A549 (cell line): ENCODE results near the gene SETBP1. TPM values are rescaled to one million over a fixed set of nuclear protein-coding genes. Genes with fewer than 3 reads are reported as not detected.

Experiments
- ATAC-seq, 2 experiments: fragments of 200-7000 bp in 1 of 2; fragments of >200 bp in 1 of 2; cut with Nextera tagmentation in 1 of 2; cut with Tn5 transposase in 1 of 2; 3 replicates each; pipeline versions ENCODE4 v1.8.0 to v1.9.1; 2018 to 2020; ENCODE audit warnings: mild to moderate bottlenecking in 1 of 2, moderate library complexity in 1 of 2
- CTCF ChIA-PET: fragments of 300-600 bp; sonication (Branson Sonifier 250); formaldehyde crosslinking; extraction: SDS; loops from one replicate; lab custom pipeline; 2021; ENCODE audit warnings: antibody characterized with exemption, inconsistent platforms; lab: Yijun Ruan, JAX
- POLR2A ChIA-PET: fragments of 350-600 bp; formaldehyde crosslinking; extraction: SDS; loops from one replicate; lab custom pipeline; 2021; ENCODE audit warnings: antibody characterized with exemption, inconsistent platforms; lab: Yijun Ruan, JAX
- DNase-seq, 2 experiments: peaks; one replicate each; pipeline versions ENCODE4 v3.0.0 to v3.0.0-alpha.2; 2011 to 2016; ENCODE audit warnings: low read depth in 1 of 2, low spot score in 1 of 2
- FAIRE-seq: peaks from 2 replicates; lab custom pipeline; 2011; peaks lifted over from hg19 to GRCh38; lab: Jason Lieb, UNC
- H3K27ac ChIP-seq, 2 experiments: fragments of >200 bp; sonication (Bioruptor Twin); formaldehyde crosslinking; 3 replicates each; pipeline ENCODE4 v1.5.1; 2016 to 2017
- H3K4me1 ChIP-seq: fragments of >200 bp; sonication (Bioruptor Twin); formaldehyde crosslinking; 3 replicates; pipeline ENCODE4 v1.6.1; 2016
- H3K4me2 ChIP-seq: fragments of >200 bp; sonication (Bioruptor Twin); formaldehyde crosslinking; 3 replicates; pipeline ENCODE4 v1.6.1; 2016
- H3K4me3 ChIP-seq: fragments of >200 bp; sonication (Bioruptor Twin); formaldehyde crosslinking; 3 replicates; pipeline ENCODE4 v1.5.1; 2016
- H3K9me3 ChIP-seq: fragments of >200 bp; sonication (Bioruptor Twin); formaldehyde crosslinking; 3 replicates; pipeline ENCODE4 v1.6.1; 2016
- BCL3 ChIP-seq: fragments of >200 bp; sonication (Bioruptor Twin); formaldehyde crosslinking; IDR thresholded peaks from 3 replicates; pipeline ENCODE4 v1.6.1; 2016
- BHLHE40 ChIP-seq: IDR thresholded peaks from 2 replicates; pipeline ENCODE4 v1.6.1; 2012; ENCODE audit warnings: low read depth, low read length, inconsistent platforms
- CBX2 ChIP-seq: fragments of 200-600 bp; sonication (generic); IDR thresholded peaks from 2 replicates; pipeline ENCODE4 v1.6.1; 2016; ENCODE audit warnings: low read depth, mild to moderate bottlenecking, borderline replicate concordance
- CBX8 ChIP-seq: fragments of 200-600 bp; sonication (generic); IDR thresholded peaks from 2 replicates; pipeline ENCODE4 v1.6.1; 2016
- CEBPB ChIP-seq, 2 experiments: fragments of >200 bp in 1 of 2; sonication (Bioruptor Twin) in 1 of 2; formaldehyde crosslinking in 1 of 2; IDR thresholded peaks; 2 replicates each; pipeline ENCODE4 v1.6.1; 2012 to 2016
- CHD2 ChIP-seq: fragments of 150-350 bp; IDR thresholded peaks from 2 replicates; pipeline ENCODE4 v1.6.1; 2014; ENCODE audit warnings: low read length; ENCODE audit not compliant: partially characterized antibody
- CTCF ChIP-seq: fragments of >200 bp; sonication (Bioruptor Twin); formaldehyde crosslinking; IDR thresholded peaks from 3 replicates; pipeline ENCODE4 v1.5.1; 2016
- EHMT2 ChIP-seq: fragments of 200-600 bp; sonication (generic); IDR thresholded peaks from 2 replicates; pipeline ENCODE4 v1.6.1; 2016; ENCODE audit warnings: antibody characterized with exemption, low read depth, mild to moderate bottlenecking, moderate library complexity
- ESRRA ChIP-seq: fragments of 150-350 bp; IDR thresholded peaks from 2 replicates; pipeline ENCODE4 v1.6.1; 2014; ENCODE audit warnings: mild to moderate bottlenecking, low read length, borderline replicate concordance
- FOSB ChIP-seq: fragments of 250-450 bp; sonication (Bioruptor Pico); IDR thresholded peaks from 2 replicates; pipeline ENCODE4 v1.5.0; 2020; ENCODE audit warnings: mild to moderate bottlenecking, moderate library complexity
- HEYL ChIP-seq: fragments of 250-450 bp; sonication (Bioruptor Pico); IDR thresholded peaks from 2 replicates; pipeline ENCODE4 v1.8.0; 2021; ENCODE audit warnings: mild to moderate bottlenecking, moderate library complexity
- HOXB13 ChIP-seq: fragments of 250-450 bp; sonication (Bioruptor Pico); IDR thresholded peaks from 2 replicates; pipeline ENCODE4 v1.5.0; 2020; ENCODE audit warnings: low read depth, mild to moderate bottlenecking, moderate library complexity
- HOXB5 ChIP-seq: fragments of 250-450 bp; sonication (Bioruptor Pico); IDR thresholded peaks from 2 replicates; pipeline ENCODE4 v1.5.0; 2020; ENCODE audit warnings: mild to moderate bottlenecking, moderate library complexity
- KDM1A ChIP-seq: fragments of 200-600 bp; sonication (generic); IDR thresholded peaks from 2 replicates; pipeline ENCODE4 v1.6.1; 2016; ENCODE audit warnings: low read depth, mild to moderate bottlenecking
- MAX ChIP-seq: IDR thresholded peaks from 2 replicates; pipeline ENCODE4 v1.6.1; 2012
- NFE2L2 ChIP-seq: fragments of 150-350 bp; conservative IDR thresholded peaks from 2 replicates; pipeline ENCODE4 v1.6.1; 2014; ENCODE audit warnings: low read length
- NPAS2 ChIP-seq: fragments of 250-450 bp; sonication (Bioruptor Pico); IDR thresholded peaks from 2 replicates; pipeline ENCODE4 v1.8.0; 2022; ENCODE audit warnings: mild to moderate bottlenecking, moderate library complexity, borderline replicate concordance
- NR3C1 ChIP-seq: fragments of >200 bp; sonication (Bioruptor Twin); formaldehyde crosslinking; IDR thresholded peaks from 3 replicates; pipeline ENCODE4 v1.6.1; 2017
- POLR2AphosphoS2 ChIP-seq: conservative IDR thresholded peaks from 2 replicates; pipeline ENCODE4 v1.6.1; 2012; ENCODE audit warnings: low read length, improper control_type of control experiment, inconsistent platforms
- RAD21 ChIP-seq, 2 experiments: fragments of >200 bp in 1 of 2; sonication (Bioruptor Twin) in 1 of 2; formaldehyde crosslinking in 1 of 2; IDR thresholded peaks in 1 of 2; conservative IDR thresholded peaks in 1 of 2; 2 replicates in 1 of 2; 3 replicates in 1 of 2; pipeline ENCODE4 v1.6.1; 2012 to 2018; ENCODE audit warnings: inconsistent platforms in 1 of 2
- RFX5 ChIP-seq: fragments of 450-650 bp; IDR thresholded peaks from 2 replicates; pipeline ENCODE4 v1.7.1; 2014; ENCODE audit warnings: antibody characterized with exemption, mild to moderate bottlenecking, moderate library complexity
- TFCP2L1 ChIP-seq: fragments of 250-450 bp; sonication (Bioruptor Pico); IDR thresholded peaks from 2 replicates; pipeline ENCODE4 v1.5.0; 2021; ENCODE audit warnings: mild to moderate bottlenecking
- ZSCAN20 ChIP-seq: fragments of 250-450 bp; sonication (Bioruptor Pico); IDR thresholded peaks from 2 replicates; pipeline ENCODE4 v1.8.0; 2022; ENCODE audit warnings: mild to moderate bottlenecking, moderate library complexity
- WGBS: methylation state at CpG from one replicate; pipeline ENCODE4 v1.1.6; 2017; ENCODE audit errors: missing lambda C conversion rate; 5-methylcytosine and 5-hydroxymethylcytosine counted together
- polyA plus RNA-seq, 4 experiments: library from polyadenylated mRNA; depleted of rRNA in 3 of 4; stranded (reverse); fragments of >200 nt; fragmentation: RNase III in 1 of 4; extraction: RNeasy Plus Mini Kit Qiagen cat#74134 plus additional on column Dnase treatment in 1 of 4; gene quantifications; 2 replicates in 3 of 4; 3 replicates in 1 of 4; pipeline ENCODE4 v1.2.3, GENCODE V29; 2011 to 2017
- TF ChIP-seq, protein P1 (sequence below): fragments of >200 bp; sonication (Bioruptor Twin); formaldehyde crosslinking; IDR thresholded peaks from 2 replicates; pipeline ENCODE4 v1.6.1; 2016

Gene SETBP1
- polyA plus RNA-seq, 2 of the 4 experiments (the other 2 are of a cell fraction), result 0.50 to 1.9 TPM

GRCh38 chr18:44637210-44638033, 43.3 kb upstream of the SETBP1 start:
- no peak for TF ChIP-seq BCL3
- TF ChIP-seq CTCF, result no peak
- no peak for TF ChIP-seq ZSCAN20 (CRISPR knock-in tag)
- no peak for TF ChIP-seq FOSB
- no peak for TF ChIP-seq CBX2
- TF ChIP-seq CEBPB (IDR thresholded peaks at IDR 0.05), result no peak
- no peak for TF ChIP-seq POLR2AphosphoS2
- 5% methylated on average over 5 of the region's 5 CpGs for WGBS
- H3K4me3 ChIP-seq, result no peak overlapping the region
- peaks cover 21% of the 10 kb centered on the region for H3K4me1 ChIP-seq
- peak overlapping the region; percentile 70 for H3K4me2 ChIP-seq
- peak overlapping the region in 1 of 2 experiments; percentile 55; a peak in 2 of 6 replicates for H3K27ac ChIP-seq
- no peaks in the 10 kb centered on the region for H3K9me3 ChIP-seq
- ChIA-PET POLR2A (no interaction called here), CTCF (no interaction called here)
- ATAC-seq, result peak; percentile 45 to 74; a peak in 5 of 6 replicates
- DNase-seq, result peak; percentile 7 to 28
- FAIRE-seq, result no peak

DNA sequence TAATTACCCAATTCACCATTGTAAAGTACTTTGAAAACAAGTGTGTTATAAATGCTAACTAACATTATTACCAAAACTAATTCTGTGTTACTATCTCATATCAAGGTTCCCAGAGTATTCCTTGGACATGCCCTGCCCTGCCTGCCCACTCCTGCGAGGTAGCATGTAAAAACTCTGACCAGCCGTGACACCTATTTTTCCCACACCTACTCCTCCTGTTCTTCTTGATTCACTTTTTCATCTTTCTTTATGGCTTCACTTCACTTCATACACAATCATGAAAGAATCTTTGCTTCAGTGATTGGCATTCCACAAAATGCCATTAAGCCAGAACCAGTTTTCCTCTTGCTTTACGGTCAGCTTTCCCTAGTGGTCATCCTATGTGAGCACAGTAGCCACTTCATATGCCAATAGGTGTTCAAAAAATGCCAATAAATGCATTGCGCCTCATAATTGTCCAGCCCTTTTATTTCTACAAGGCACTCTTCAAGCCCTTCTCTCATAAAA, 42.6 kb upstream of the SETBP1 start:
- peak overlapping the region; percentile 30 to 50; a peak in 2 of 6 replicates for H3K27ac ChIP-seq
- 84% methylated on average over 4 of the region's 4 CpGs for WGBS
- ChIA-PET CTCF (no interaction called here), POLR2A (no interaction called here)
- no peak overlapping the region for H3K4me3 ChIP-seq
- TF ChIP-seq HOXB13 (CRISPR knock-in tag) (no peak), HOXB5 (no peak), NPAS2 (CRISPR knock-in tag) (no peak), NR3C1 (no peak), CBX8 (no peak), MAX (no peak), ESRRA (no peak), CEBPB (IDR thresholded peaks at IDR 0.05) (no peak), NFE2L2 (no peak), POLR2AphosphoS2 (no peak), RFX5 (no peak), HEYL (CRISPR knock-in tag) (no peak), KDM1A (no peak), RAD21 (conservative IDR thresholded peaks at IDR 0.05 in 1 of 2, IDR thresholded peaks at IDR 0.05 in 1 of 2) (no peak), EHMT2 (no peak), CHD2 (no peak), BHLHE40 (no peak), TFCP2L1 (CRISPR knock-in tag) (no peak)
- TF ChIP-seq, protein P1, sequence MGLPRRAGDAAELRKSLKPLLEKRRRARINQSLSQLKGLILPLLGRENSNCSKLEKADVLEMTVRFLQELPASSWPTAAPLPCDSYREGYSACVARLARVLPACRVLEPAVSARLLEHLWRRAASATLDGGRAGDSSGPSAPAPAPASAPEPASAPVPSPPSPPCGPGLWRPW, result no peak
- peaks cover 21% of the 10 kb centered on the region for H3K4me1 ChIP-seq
- H3K4me2 ChIP-seq, result peak overlapping the region; percentile 70
- DNase-seq (no peak), ATAC-seq (no peak), FAIRE-seq (no peak)
- no peaks in the 10 kb centered on the region for H3K9me3 ChIP-seq
